Duodenal mucosa (tissue), 2 donors: ENCODE data around the gene DMD.

Experiments used
- H3K27ac ChIP-seq: one replicate; pipeline ENCODE4 v1.7.0; 2013; ENCODE audit warnings: low read depth, low read length
- H3K27me3 ChIP-seq, 2 donors: one replicate each; pipeline ENCODE4 v1.7.0; 2013; ENCODE audit warnings: low read length in 2 of 2, control low read depth in 1 of 2; ENCODE audit not compliant: insufficient read depth in 2 of 2, control insufficient read depth in 1 of 2
- H3K36me3 ChIP-seq, 2 donors: one replicate each; pipeline ENCODE4 v1.7.0; 2013; ENCODE audit warnings: low read length in 2 of 2, control low read depth in 1 of 2; ENCODE audit not compliant: insufficient read depth in 2 of 2, control insufficient read depth in 1 of 2
- H3K4me1 ChIP-seq, 2 donors: one replicate each; pipeline ENCODE4 v1.7.0; 2013; ENCODE audit warnings: low read length in 2 of 2, control low read depth in 1 of 2; ENCODE audit not compliant: insufficient read depth in 2 of 2, control insufficient read depth in 1 of 2
- H3K4me3 ChIP-seq, 2 donors: one replicate each; pipeline ENCODE4 v1.7.0; 2013; ENCODE audit warnings: low read length in 2 of 2, low read depth in 1 of 2
- H3K9ac ChIP-seq, 2 donors: one replicate each; pipeline ENCODE4 v1.7.0; 2013; ENCODE audit warnings: low read length in 2 of 2, low read depth in 1 of 2
- H3K9me3 ChIP-seq, 2 donors: one replicate each; pipeline ENCODE4 v1.7.0; 2013; ENCODE audit warnings: low read length in 2 of 2, control low read depth in 1 of 2; ENCODE audit not compliant: control insufficient read depth in 1 of 2

Gene DMD

GRCh38 chrX:32995427-32995826, 215.9 kb downstream of the DMD start:
- no peaks in the 10 kb centered on the region for H3K9me3 ChIP-seq
- H3K27ac ChIP-seq: no peak overlapping the region
- no peaks in the 10 kb centered on the region for H3K27me3 ChIP-seq
- no peaks in the 10 kb centered on the region for H3K4me1 ChIP-seq
- H3K4me3 ChIP-seq: no peak overlapping the region
- no peak overlapping the region for H3K9ac ChIP-seq
- H3K36me3 ChIP-seq: no peaks in the 10 kb centered on the region

GRCh38 chrX:32987142-32987541, 224.2 kb downstream of the DMD start:
- H3K27ac ChIP-seq: no peak overlapping the region

GRCh38 chrX:32985544-32985943, 225.8 kb downstream of the DMD start:
- Histone ChIP-seq H3K27me3 (no peaks in the 10 kb centered on the region), H3K4me3 (no peak overlapping the region), H3K27ac (no peak overlapping the region), H3K36me3 (no peaks in the 10 kb centered on the region), H3K9me3 (no peaks in the 10 kb centered on the region), H3K4me1 (no peaks in the 10 kb centered on the region), H3K9ac (no peak overlapping the region)

More at GRCh38 chrX:32987142-32987541, 224.2 kb downstream of the DMD start:
- H3K4me1 ChIP-seq: no peaks in the 10 kb centered on the region
- H3K9ac ChIP-seq: no peak overlapping the region
- H3K9me3 ChIP-seq: no peaks in the 10 kb centered on the region
- no peaks in the 10 kb centered on the region for H3K36me3 ChIP-seq
- H3K27me3 ChIP-seq: no peaks in the 10 kb centered on the region
- no peak overlapping the region for H3K4me3 ChIP-seq

- Histone ChIP-seq H3K9me3 (no peaks in the 10 kb centered on the region), H3K27ac (no peak overlapping the region), H3K36me3 (no peaks in the 10 kb centered on the region), H3K9ac (no peak overlapping the region), H3K27me3 (no peaks in the 10 kb centered on the region), H3K4me3 (no peak overlapping the region), H3K4me1 (no peaks in the 10 kb centered on the region)
Observed at GRCh38 chrX:32966821-32967355, 244.5 kb downstream of the DMD start.

GRCh38 chrX:32954125-32954524, 257.2 kb downstream of the DMD start:
- Histone ChIP-seq H3K4me1 (no peaks in the 10 kb centered on the region), H3K27ac (no peak overlapping the region), H3K9ac (no peak overlapping the region), H3K4me3 (no peak overlapping the region), H3K36me3 (no peaks in the 10 kb centered on the region), H3K27me3 (no peaks in the 10 kb centered on the region), H3K9me3 (no peaks in the 10 kb centered on the region)

- H3K4me1 ChIP-seq: no peaks in the 10 kb centered on the region
Observed at GRCh38 chrX:32948130-32948529, 263.2 kb downstream of the DMD start.

GRCh38 chrX:32937043-32937442, 274.3 kb downstream of the DMD start:
- no peak overlapping the region for H3K4me3 ChIP-seq
- no peaks in the 10 kb centered on the region for H3K4me1 ChIP-seq
- H3K9ac ChIP-seq: no peak overlapping the region
- H3K36me3 ChIP-seq: no peaks in the 10 kb centered on the region
- H3K9me3 ChIP-seq: no peaks in the 10 kb centered on the region
- no peaks in the 10 kb centered on the region for H3K27me3 ChIP-seq
- no peak overlapping the region for H3K27ac ChIP-seq

More at GRCh38 chrX:32948130-32948529, 263.2 kb downstream of the DMD start:
- Histone ChIP-seq H3K9ac (no peak overlapping the region), H3K9me3 (no peaks in the 10 kb centered on the region), H3K36me3 (no peaks in the 10 kb centered on the region), H3K27me3 (no peaks in the 10 kb centered on the region), H3K27ac (no peak overlapping the region), H3K4me3 (no peak overlapping the region)

- H3K9me3 ChIP-seq: no peaks in the 10 kb centered on the region
- H3K4me1 ChIP-seq: no peaks in the 10 kb centered on the region
- H3K9ac ChIP-seq: no peak overlapping the region
- H3K27ac ChIP-seq: no peak overlapping the region
- no peaks in the 10 kb centered on the region for H3K27me3 ChIP-seq
- no peak overlapping the region for H3K4me3 ChIP-seq
- H3K36me3 ChIP-seq: no peaks in the 10 kb centered on the region
Observed at GRCh38 chrX:32933548-32933947, 277.8 kb downstream of the DMD start.

GRCh38 chrX:32929040-32929439, 282.3 kb downstream of the DMD start:
- Histone ChIP-seq H3K9ac (no peak overlapping the region), H3K27me3 (no peaks in the 10 kb centered on the region), H3K4me1 (no peaks in the 10 kb centered on the region), H3K36me3 (no peaks in the 10 kb centered on the region), H3K4me3 (no peak overlapping the region), H3K27ac (no peak overlapping the region), H3K9me3 (no peaks in the 10 kb centered on the region)

GRCh38 chrX:32896088-32896487, 315.3 kb downstream of the DMD start:
- no peak overlapping the region for H3K27ac ChIP-seq
- H3K36me3 ChIP-seq: no peaks in the 10 kb centered on the region
- no peak overlapping the region for H3K4me3 ChIP-seq
- no peaks in the 10 kb centered on the region for H3K4me1 ChIP-seq
- no peaks in the 10 kb centered on the region for H3K27me3 ChIP-seq
- no peak overlapping the region for H3K9ac ChIP-seq
- no peaks in the 10 kb centered on the region for H3K9me3 ChIP-seq

- H3K9ac ChIP-seq: no peak overlapping the region
- no peaks in the 10 kb centered on the region for H3K36me3 ChIP-seq
- H3K27me3 ChIP-seq: no peaks in the 10 kb centered on the region
- no peak overlapping the region for H3K4me3 ChIP-seq
- no peaks in the 10 kb centered on the region for H3K4me1 ChIP-seq
- no peak overlapping the region for H3K27ac ChIP-seq
- H3K9me3 ChIP-seq: no peaks in the 10 kb centered on the region
Observed at GRCh38 chrX:32894679-32895078, 316.7 kb downstream of the DMD start.
